IPS-20b (cell line): ENCODE measurements around the gene GLIS1.

ENCODE experiments used
- H3K27ac ChIP-seq: one replicate; pipeline ENCODE4 v1.5.1; 2013; ENCODE audit warnings: low read length
- H3K27me3 ChIP-seq: 2 replicates; pipeline ENCODE4 v1.6.1; 2013; ENCODE audit warnings: mild to moderate bottlenecking, low read length, inconsistent platforms; ENCODE audit not compliant: insufficient read depth
- H3K36me3 ChIP-seq: 2 replicates; pipeline ENCODE4 v1.6.1; 2013; ENCODE audit warnings: low read depth, mild to moderate bottlenecking, inconsistent platforms, low read length, moderate library complexity; ENCODE audit not compliant: insufficient read depth
- H3K4me1 ChIP-seq: 2 replicates; pipeline ENCODE4 v1.6.1; 2013; ENCODE audit warnings: mild to moderate bottlenecking, control low read depth, inconsistent platforms, low read length, moderate library complexity; ENCODE audit not compliant: insufficient read depth
- H3K4me3 ChIP-seq: 2 replicates; pipeline ENCODE4 v1.5.1; 2013; ENCODE audit warnings: mild to moderate bottlenecking, low read length, inconsistent platforms
- H3K9ac ChIP-seq: 2 replicates; pipeline ENCODE4 v1.6.1; 2013; ENCODE audit warnings: low read depth, mild to moderate bottlenecking, inconsistent platforms, low read length, moderate library complexity
- H3K9me3 ChIP-seq: 2 replicates; pipeline ENCODE4 v1.6.1; 2013; ENCODE audit warnings: mild to moderate bottlenecking, low read depth, low read length, inconsistent platforms; ENCODE audit not compliant: insufficient read depth

Gene GLIS1

GRCh38 chr1:53511933-53512806 lies 226.8 kb downstream of the GLIS1 start:
- H3K27me3 ChIP-seq = no peaks in the 10 kb centered on the region
- no peak overlapping the region for H3K4me3 ChIP-seq
- no peaks in the 10 kb centered on the region for H3K4me1 ChIP-seq
- H3K9me3 ChIP-seq = no peaks in the 10 kb centered on the region
- H3K36me3 ChIP-seq = no peaks in the 10 kb centered on the region
- H3K9ac ChIP-seq = no peak overlapping the region
- H3K27ac ChIP-seq = no peak overlapping the region

GRCh38 chr1:53511323-53511932 lies 227.5 kb downstream of the GLIS1 start:
- Histone ChIP-seq H3K4me1 (no peaks in the 10 kb centered on the region), H3K9me3 (no peaks in the 10 kb centered on the region), H3K9ac (no peak overlapping the region), H3K4me3 (no peak overlapping the region), H3K36me3 (no peaks in the 10 kb centered on the region), H3K27ac (no peak overlapping the region), H3K27me3 (no peaks in the 10 kb centered on the region)

- no peak overlapping the region for H3K27ac ChIP-seq
- no peaks in the 10 kb centered on the region for H3K36me3 ChIP-seq
- H3K9ac ChIP-seq = no peak overlapping the region
- no peaks in the 10 kb centered on the region for H3K4me1 ChIP-seq
- no peaks in the 10 kb centered on the region for H3K27me3 ChIP-seq
- H3K9me3 ChIP-seq = no peaks in the 10 kb centered on the region
- H3K4me3 ChIP-seq = no peak overlapping the region
Measured at GRCh38 chr1:53510215-53510614, 228.7 kb downstream of the GLIS1 start.

- no peaks in the 10 kb centered on the region for H3K27me3 ChIP-seq
- no peaks in the 10 kb centered on the region for H3K9me3 ChIP-seq
- no peak overlapping the region for H3K9ac ChIP-seq
- no peaks in the 10 kb centered on the region for H3K4me1 ChIP-seq
- no peak overlapping the region for H3K27ac ChIP-seq
- no peak overlapping the region for H3K4me3 ChIP-seq
- no peaks in the 10 kb centered on the region for H3K36me3 ChIP-seq
Measured at GRCh38 chr1:53509775-53510174, 229.2 kb downstream of the GLIS1 start.

- H3K9ac ChIP-seq = no peak overlapping the region
- H3K27me3 ChIP-seq = no peaks in the 10 kb centered on the region
- no peak overlapping the region for H3K4me3 ChIP-seq
- no peak overlapping the region for H3K27ac ChIP-seq
- H3K4me1 ChIP-seq = no peaks in the 10 kb centered on the region; the same call in 1 of the 2 replicates
- H3K36me3 ChIP-seq = no peaks in the 10 kb centered on the region
- no peaks in the 10 kb centered on the region for H3K9me3 ChIP-seq
Measured at GRCh38 chr1:53508991-53509666, 229.8 kb downstream of the GLIS1 start.

GRCh38 chr1:53508056-53508990 lies 230.6 kb downstream of the GLIS1 start:
- no peaks in the 10 kb centered on the region; the same call in 1 of the 2 replicates for H3K27me3 ChIP-seq

GRCh38 chr1:53507116-53507820 lies 231.7 kb downstream of the GLIS1 start:
- Histone ChIP-seq H3K27me3 (no peaks in the 10 kb centered on the region; the same call in 1 of the 2 replicates), H3K27ac (no peak overlapping the region), H3K9ac (no peak overlapping the region), H3K4me3 (no peak overlapping the region), H3K9me3 (no peaks in the 10 kb centered on the region), H3K4me1 (peaks cover 4% of the 10 kb centered on the region; the same call in 1 of the 2 replicates), H3K36me3 (no peaks in the 10 kb centered on the region)

More at GRCh38 chr1:53508056-53508990, 230.6 kb downstream of the GLIS1 start:
- Histone ChIP-seq H3K4me3 (no peak overlapping the region), H3K4me1 (peaks cover 4% of the 10 kb centered on the region; the same call in 1 of the 2 replicates), H3K9ac (no peak overlapping the region), H3K27ac (no peak overlapping the region), H3K36me3 (no peaks in the 10 kb centered on the region), H3K9me3 (no peaks in the 10 kb centered on the region)

GRCh38 chr1:53506355-53507050 lies 232.5 kb downstream of the GLIS1 start:
- no peak overlapping the region for H3K4me3 ChIP-seq
- no peaks in the 10 kb centered on the region; the same call in 1 of the 2 replicates for H3K27me3 ChIP-seq
- no peak overlapping the region for H3K27ac ChIP-seq
- H3K9me3 ChIP-seq = no peaks in the 10 kb centered on the region
- H3K4me1 ChIP-seq = peaks cover 4% of the 10 kb centered on the region; the same call in 1 of the 2 replicates
- no peak overlapping the region for H3K9ac ChIP-seq
- no peaks in the 10 kb centered on the region for H3K36me3 ChIP-seq

- Histone ChIP-seq H3K27ac (no peak overlapping the region), H3K4me3 (no peak overlapping the region), H3K4me1 (peaks cover 4% of the 10 kb centered on the region; the same call in 1 of the 2 replicates), H3K36me3 (no peaks in the 10 kb centered on the region), H3K27me3 (no peaks in the 10 kb centered on the region; the same call in 1 of the 2 replicates), H3K9me3 (no peaks in the 10 kb centered on the region), H3K9ac (no peak overlapping the region)
Measured at GRCh38 chr1:53505891-53506290, 233.1 kb downstream of the GLIS1 start.

- H3K9me3 ChIP-seq = no peaks in the 10 kb centered on the region
- no peak overlapping the region for H3K4me3 ChIP-seq
- H3K27me3 ChIP-seq = no peaks in the 10 kb centered on the region; the same call in 1 of the 2 replicates
- H3K36me3 ChIP-seq = no peaks in the 10 kb centered on the region
- H3K4me1 ChIP-seq = peaks cover 4% of the 10 kb centered on the region; the same call in 1 of the 2 replicates
- H3K27ac ChIP-seq = no peak overlapping the region
- H3K9ac ChIP-seq = no peak overlapping the region
Measured at GRCh38 chr1:53505401-53505800, 233.6 kb downstream of the GLIS1 start.
